NCI-H187 (cell line): ENCODE results near the gene SETBP1.

Source experiments
- DNase-seq, 2 experiments: peaks; one replicate each; lab custom pipeline; 2025; lab: John Stamatoyannopoulos, UW

The SETBP1 gene

DNA sequence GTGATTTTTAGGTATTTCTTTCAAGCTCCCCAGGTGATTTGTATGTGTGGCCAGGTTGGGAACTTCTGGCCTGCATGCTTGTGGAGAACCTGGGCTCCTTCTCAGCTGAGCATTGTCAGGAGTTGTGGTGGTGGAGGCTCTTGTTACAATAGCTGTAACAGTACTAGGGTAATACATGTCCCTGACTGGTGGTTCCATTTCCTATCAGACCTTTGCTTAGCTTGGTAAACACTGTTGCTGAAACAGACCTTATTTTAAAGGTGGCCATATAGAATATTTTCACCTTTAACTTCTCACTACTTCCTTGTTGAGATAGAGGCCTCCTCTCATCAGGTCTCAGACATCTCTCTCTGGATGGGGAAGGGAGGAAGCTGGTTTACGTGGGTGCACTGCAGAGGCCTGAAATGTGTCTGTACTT lies 79.2 kb downstream of the SETBP1 start:
- DNase-seq, result no peak

DNA sequence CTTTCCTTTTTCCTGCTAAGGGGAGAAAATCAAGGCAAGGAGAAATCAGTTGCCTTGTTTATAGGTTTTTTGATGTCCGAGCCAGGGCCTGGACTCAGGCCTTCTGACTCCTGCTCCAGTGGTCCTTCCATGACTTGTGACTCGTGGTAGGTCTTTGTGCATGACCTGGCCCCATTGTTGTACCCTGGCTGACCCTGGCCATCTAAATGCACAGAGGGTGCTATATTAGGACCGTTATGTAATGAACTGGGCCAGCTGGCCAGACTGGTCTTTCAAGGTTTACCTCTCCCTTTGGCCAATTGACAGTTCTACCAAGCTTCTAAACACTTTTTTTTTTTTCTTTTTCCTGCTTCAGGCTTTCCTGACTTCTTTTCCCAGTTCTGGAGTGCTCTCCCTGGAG lies 81.1 kb downstream of the SETBP1 start:
- no peak for DNase-seq

DNA sequence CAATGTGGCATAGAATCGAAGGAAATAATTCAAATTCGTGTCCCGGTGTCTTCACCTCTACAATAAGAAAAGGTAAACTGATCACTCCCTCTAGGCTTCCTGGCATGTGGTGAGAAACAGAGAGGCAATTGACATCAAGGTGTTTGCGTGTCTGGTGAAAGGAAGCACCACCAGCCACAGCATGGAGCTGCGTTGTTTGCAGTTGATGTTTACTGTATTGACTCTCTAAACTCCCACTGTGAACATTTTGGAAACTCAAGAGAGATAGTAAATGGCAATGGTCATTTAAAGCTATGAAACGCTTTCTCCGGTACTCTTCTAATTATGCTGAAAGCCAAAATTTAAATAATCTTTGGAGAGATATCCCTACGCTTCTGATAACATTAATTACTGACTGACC lies 82.6 kb downstream of the SETBP1 start:
- no peak for DNase-seq

DNA sequence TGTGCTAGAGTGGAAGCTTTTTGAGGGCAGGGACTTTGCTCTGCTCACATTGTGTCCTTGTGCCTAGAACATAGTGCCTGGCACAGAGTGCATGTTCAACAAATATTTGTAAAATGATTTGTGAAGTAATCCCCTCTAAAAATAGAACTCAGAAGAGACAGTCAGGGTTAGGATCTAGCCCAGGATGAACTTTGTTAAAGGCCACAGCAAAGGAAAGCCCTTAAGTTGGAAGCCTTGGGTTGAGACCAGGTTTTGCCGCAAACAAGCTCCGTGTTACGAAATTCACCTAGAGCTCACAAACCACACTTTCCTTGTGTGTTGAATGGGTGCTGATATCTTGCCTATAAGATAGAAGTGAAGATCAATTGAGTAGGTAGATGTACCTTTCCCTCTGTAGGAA lies 84.2 kb downstream of the SETBP1 start:
- DNase-seq, result no peak

DNA sequence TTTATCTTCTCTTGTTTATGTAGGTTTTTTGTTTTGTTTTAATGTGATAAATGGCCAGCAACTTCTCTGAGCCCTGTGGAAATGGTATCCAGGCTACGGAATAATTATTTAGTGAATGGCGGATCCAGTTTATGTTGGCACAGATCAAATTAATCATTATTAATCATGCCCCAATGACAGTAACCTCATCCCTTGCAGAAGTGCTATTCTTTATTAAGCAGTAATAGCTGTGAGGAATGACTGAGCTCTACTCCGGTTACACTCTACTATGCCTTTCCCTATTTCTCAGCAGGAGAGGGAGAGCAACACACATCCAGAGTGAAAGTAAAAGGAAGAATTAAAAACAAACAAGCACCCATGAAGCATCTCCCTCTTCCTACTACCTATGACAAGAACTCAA lies 84.8 kb downstream of the SETBP1 start:
- DNase-seq, result no peak

DNA sequence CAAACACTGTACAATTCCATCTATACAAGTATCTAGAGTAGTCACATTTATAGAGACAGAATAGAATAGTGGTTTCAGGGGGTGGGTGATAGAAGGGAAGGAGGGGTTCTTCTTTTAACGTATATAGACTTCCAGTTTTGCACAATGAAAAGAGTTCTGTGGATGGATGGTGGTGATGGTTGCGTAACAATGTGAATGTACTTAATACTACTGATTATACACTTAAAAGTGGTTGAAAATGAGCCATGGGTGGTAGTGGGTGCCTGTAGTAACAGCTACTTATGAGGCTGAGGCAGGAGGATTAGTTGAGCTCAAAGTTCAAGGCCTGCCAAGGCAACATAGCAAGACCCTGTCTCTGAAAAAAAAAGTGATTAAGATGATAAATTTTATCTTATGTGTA lies 85.8 kb downstream of the SETBP1 start:
- DNase-seq, result no peak

DNA sequence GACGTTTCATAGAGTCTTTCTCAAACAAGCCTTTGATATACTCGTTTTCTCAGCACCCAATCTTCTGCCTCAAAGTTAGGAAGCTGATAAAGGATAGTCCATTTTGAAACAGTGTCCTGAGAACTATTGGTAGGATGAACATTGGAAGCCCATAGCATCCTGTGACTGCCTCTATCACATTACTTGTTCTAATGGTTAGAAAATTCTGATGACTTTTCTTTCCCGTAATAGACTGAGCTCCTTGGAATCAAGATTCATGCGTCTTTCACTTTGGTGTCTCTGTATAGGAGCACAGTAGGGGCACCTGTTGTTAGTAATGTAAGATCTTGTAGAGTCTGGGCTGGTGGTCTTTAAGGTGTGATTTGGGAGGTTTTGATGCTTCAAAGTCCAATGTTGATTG lies 87.1 kb downstream of the SETBP1 start:
- DNase-seq, result no peak

DNA sequence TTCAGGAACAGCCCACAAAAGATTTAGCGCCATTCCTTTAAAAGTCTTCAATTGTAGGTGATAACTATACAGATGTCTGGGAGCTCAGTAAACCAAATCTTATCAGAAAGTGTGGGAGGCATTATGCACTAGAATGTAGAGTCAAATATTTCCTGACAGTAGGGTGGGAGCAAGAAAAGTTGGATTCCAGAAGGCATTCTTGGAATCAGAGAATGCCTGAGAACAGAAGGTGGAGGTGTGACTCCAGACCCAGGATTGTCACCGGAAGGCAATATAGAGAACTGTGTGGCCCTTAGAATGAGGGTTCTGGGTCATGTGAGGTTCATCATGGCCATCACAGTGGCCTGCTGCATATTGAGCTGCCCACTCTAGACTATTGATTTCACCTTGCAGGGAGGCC lies 90.0 kb downstream of the SETBP1 start:
- no peak for DNase-seq

DNA sequence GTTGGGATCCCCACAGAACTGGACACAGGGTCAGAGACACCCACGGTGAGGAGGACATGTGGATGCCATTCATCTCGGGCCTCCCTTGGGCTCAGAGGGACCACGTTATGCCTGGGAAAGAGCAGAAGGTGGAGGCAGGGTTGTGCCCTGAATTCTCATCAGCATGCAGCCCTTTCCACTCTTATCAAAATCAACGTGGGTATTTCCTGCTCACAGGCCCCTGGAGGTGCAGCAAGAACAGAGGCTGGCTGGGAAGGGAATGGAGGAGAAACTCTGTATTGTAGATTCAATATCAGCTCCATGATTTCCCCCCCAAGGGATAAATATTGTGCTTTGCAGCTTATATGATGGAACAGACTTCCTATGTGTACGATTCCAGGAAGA lies 90.9 kb downstream of the SETBP1 start:
- no peak for DNase-seq

DNA sequence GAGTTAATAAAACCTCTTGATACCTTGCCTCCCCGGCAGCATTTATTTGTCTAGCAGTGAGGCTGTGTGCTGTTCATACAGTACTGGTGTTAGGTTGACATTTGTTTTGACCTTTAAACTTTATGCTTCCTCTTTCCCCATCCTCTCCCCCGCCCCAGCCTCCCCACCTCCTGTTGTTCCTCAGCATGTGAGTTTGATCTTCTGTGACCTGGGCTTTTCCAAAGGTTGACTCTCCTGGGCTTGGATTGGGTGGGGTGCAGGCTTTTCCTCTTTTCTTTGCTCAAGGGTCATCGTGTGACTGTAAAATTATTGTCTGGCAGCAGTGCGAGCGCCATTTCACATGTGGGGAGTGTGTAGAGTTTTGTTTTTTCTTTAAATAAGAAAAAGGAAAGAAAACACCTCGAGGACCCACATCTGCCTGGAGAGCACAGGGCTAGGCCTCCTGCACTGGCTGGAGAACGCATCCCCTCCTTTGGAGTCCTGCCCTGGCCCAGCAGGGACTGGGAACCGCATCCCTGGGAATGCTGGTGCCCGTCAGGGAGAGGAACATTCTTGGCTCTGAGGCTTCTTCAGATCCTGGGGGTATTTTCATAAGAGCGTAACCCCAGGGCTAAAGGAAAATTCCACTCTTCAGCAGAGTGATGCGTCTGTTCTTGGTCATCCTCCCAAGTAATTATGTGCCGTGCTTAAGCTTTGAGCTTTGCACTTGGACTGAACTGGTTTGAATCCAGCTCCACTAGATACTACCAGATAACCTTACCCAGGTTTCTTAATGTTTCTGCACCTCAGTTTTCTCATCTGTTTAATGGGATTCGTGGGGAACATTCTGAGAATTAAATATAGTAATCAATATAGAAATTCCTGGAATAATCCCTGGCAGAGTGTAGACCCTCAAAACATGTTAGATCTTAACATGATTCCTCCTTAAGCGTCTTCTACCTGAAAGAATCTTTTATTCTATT lies 91.5 kb downstream of the SETBP1 start:
- no peak for DNase-seq

DNA sequence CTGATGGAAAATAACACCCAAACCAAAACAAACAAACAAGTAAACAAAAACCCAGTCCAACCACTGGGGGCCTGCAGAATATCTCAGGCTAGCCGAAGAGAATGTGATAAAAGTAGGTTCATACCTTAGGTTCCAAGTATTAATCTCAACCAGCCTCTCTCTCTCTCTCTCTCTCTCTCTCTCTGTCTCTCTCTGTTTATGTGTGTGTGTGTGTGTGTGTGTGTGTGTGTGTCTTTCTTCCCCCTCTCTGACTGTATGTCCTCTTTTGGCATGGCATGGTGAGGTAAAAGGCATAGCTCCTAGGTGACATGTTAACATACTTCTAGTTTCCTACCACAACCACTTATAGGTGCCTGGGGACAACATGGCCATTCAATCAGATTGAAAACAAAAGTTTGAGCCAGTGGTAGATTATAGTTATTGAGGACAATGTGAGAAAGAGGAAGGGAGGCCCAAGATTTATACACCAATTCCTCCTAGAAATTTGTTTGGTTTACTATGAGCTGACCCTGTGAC lies 93.0 kb downstream of the SETBP1 start:
- DNase-seq, result no peak

DNA sequence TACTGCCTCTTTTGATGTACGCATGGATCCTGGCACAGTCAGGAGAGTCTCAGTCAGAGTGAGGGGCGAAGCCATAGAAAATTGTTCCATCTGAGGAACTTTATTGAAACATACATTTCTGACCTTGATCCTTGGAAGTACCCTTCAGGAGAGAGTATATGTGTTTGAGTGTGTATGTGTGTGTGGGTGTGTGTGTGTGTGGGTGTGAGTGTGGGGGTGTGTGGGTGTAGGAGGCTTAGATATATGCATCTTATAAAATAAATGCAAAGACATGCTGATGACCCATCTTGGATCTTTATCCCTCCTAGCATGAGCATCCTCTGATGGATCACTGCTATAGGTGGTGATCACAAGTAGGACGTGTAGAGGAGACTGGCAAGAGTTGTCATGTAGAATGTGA lies 93.5 kb downstream of the SETBP1 start:
- DNase-seq, result no peak

DNA sequence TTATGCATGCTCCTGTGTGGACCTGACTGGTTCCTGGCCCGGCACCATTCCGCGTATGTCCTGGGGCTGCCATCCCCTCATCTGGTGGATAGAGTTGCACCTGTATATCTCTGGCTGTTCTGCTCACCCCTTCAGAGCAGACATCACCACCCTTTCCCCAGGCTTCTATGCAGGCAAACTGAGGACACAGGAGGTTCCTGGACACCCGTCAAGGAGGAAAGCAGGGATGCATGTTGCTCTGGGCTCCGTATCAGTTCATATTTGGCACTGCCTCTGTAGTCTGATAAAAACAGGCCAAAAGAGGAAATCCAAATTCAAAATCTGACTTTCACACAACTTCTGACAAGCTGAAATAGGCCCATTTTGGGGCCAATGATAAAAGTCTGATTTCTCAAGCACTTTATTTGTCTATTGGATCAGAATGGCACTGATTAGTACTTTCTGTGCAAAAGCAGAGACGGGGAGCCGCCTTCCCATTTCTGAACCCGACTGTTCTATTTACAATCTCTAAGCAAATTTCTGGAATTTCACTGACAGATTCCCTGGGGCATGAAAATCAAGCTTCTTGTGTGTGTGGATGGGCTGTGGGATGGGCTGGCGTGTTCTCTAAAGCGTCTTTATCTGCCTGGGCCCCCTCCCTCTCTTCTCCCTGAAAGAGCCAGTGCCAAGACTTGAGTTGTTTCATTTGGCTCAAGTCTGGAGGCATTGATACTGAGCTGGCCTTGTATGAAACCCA lies 96.9 kb downstream of the SETBP1 start:
- no peak for DNase-seq

DNA sequence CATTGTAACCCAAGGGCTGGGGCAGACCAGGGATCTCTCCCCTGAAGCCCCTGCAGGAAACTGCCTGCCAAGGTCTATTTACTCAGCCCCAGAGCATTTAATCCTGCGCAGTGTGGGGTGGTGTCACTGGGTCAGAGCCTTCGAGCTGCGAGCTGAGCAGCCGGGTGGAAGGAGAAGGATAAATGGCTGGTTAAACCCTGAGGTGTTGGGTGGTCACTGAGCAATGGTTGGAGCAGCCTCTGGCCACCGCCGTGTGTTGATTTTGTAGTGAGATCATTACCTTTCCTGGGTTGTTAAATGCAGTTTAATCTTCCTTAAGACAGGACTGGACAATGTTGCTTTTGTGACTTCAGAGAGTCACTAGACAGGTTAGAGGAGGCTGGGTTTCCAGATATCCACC lies 98.1 kb downstream of the SETBP1 start:
- DNase-seq, result no peak

DNA sequence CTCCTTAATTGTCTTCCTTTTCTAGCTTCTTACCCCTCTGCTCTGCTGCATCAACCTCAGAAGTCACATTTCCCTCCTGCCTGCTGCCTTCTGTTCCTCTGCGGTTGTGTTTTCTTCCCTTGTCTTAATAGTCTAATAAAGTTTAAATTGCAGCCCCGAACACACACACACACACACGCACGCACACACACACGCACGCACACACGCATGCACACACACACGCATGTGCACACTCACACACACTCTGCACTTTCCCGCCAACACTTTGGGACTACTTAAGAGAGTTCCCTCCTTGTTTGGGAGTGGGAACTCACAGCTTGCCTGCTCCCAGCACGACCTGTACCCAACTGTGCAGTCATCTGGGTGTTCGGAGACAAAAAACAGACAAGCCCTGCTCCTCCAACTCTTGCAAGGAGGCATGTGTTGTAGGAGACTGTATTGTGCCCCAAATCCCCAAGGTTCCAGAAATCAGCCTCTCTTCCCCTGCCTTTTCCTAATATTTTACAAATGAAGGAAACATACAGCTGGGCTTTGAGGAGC lies 99.1 kb downstream of the SETBP1 start:
- DNase-seq, result no peak

DNA sequence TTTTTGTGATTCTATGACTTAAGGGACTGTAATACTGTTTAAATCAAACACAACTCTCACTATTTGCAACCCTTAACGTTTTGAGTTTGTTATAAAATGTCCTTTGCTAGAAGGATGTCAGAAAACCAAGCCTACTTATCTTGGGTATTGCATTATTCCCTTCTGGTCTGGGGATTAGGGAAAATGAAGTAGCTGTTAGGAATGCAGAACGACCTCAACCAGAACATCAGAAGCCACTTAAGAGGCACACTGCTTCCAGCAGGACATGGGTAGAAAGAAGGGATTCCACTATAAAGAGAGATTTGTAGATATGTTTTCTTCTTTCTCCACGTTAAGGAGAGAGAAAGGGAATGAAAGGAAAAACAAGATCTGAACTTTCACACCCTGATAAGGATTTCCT lies 101.2 kb downstream of the SETBP1 start:
- DNase-seq, result no peak

DNA sequence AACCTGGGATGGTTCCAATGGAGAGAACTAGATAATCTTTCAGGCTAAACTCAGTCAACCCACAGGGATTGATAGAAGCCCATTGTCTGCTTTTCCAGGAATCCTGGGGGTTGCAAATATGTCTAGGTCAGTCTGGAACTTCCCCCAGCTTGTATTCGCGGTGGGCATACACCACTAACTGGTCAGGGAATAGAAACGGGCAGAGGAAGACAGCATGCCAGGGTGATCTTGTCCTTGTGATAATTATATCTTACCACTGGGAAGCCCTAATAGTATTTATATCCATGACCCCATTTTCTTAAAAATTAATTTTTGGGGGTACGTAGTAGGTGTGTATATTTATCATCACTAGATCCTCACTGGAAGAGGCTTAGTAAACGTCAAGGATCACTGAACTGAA lies 101.9 kb downstream of the SETBP1 start:
- no peak for DNase-seq

DNA sequence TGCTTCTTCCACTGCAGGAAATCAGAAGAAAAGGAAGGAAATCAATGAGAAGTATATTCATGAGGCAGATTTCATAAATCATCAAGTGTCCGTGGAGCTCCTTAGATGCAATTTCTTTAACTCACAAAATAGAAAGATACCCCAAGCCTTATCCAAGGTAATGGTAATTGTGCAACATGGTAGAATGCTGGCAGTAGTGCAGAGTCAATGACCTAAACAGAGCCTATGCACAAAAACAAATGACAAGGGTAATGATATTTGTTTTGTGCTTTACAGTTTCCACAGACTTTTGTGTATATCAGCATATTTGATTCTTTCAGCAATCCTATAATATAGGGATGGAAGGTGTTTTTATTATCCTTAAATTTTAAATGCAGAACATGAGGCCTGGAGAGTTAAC lies 102.7 kb downstream of the SETBP1 start:
- no peak for DNase-seq

DNA sequence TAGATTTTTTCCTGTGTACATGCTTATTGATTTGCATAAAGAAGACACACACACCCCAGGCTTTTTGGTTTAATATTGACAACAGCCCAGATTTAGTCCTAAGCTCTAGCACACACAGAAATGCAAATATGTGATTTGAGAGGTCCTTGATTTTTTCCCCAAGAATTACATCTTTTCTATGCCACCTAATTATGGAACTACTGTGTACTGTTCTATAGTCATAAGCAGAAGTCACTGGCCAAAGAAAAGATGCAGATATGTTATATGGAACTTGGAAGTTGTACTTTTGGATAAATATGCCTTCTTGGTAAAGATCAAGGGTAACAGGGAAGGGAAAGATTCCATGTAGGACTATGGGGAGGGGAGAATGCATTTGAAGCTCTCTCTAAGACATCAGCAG lies 105.6 kb downstream of the SETBP1 start:
- DNase-seq, result no peak

DNA sequence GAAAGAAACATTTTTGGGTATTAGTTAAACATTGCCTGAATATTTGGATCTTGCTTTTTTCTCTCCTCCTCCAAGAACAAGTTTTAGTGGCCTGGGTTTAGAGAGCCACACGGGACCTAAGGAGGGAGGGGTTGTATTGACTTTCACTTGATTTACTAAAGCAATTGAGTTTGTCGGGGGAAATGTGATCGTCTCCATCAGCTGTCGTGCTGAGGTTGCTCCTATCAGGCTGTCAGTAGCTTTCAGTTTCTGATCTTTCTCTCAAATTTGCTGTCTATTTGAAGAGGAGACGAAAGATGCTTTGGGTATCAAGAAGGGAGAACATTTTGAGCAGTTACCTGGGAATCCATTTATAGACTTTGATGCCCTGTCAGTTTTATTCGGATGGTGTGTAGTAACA lies 106.0 kb downstream of the SETBP1 start:
- DNase-seq, result no peak

DNA sequence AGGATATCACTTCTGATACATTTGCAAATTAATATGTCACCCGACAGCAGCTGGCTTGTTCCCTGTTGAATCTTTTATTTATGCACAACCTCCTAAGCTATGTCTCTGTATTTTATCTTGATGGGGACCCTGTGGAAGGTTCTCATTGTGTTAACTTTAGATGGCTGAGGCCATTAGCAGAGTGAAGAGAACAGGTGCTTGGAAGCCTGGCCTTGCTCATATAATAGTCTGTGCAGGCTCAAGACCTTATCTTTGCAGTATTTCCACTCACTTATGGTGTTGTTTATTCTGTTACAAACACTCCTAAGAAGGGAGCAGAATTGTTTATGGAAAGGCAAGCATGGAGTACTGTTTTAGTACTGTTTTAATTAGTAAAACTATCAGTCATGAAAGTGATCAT lies 107.6 kb downstream of the SETBP1 start:
- no peak for DNase-seq

DNA sequence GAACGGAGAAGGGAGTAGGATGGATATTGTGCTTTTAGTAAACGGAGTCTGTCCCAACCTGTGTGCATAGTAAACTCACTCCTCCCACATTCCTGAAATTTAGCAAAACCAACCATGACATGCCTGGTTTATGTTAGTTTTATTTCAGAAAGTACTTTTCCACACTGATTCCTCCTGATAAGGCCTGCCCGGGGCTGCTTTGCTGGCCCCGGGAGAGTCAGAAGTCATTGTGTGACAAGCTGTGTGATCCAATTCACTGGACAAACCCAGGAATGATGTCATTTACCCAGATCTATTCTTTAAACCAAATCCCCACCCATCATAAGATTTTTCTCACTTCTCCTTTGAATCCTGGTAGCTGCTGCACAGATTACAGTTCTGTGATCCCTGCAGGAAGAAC lies 109.0 kb downstream of the SETBP1 start:
- no peak for DNase-seq

DNA sequence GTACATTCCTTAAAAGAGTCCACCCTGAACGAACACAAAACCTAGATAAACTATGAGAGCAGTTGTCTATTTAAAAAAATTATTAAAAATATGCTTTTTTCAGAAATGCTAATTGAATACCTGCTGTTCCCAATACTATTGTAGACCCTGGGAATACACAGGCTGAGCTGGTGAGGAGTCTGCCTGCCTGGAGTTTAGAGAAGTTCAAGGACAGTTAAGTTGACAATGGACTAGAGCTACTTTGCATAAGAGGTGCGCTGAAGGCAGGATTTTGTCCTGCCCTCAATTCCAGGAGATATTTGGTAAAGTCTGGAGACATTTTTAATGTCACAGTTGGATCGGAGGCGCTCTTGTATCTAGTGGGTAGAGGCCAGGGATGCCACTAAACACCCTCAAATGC lies 110.2 kb downstream of the SETBP1 start:
- DNase-seq, result no peak
